ENCODE data around the gene FXYD7.

The FXYD7 gene

GRCh38 chr19:35117799-35118198 is 25.3 kb upstream of the FXYD7 start:
- DNase-seq (ENCODE audit: low read depth), result no peak
- no peak for TF ChIP-seq CTCF (conservative IDR thresholded peaks at IDR 0.05; ENCODE audit: low read length)
- no peak overlapping the region for H3K4me3 ChIP-seq (ENCODE audit: low read length)

- no peak overlapping the region for H3K4me3 ChIP-seq (ENCODE audit: low read length)
- TF ChIP-seq CTCF (conservative IDR thresholded peaks at IDR 0.05; ENCODE audit: low read length), result no peak
- DNase-seq (ENCODE audit: low read depth), result no peak
Observed at GRCh38 chr19:35118268-35119020, 24.6 kb upstream of the FXYD7 start.

- DNase-seq (ENCODE audit: low read depth), result no peak
- TF ChIP-seq CTCF (conservative IDR thresholded peaks at IDR 0.05; ENCODE audit: low read length), result no peak
- no peak overlapping the region for H3K4me3 ChIP-seq (ENCODE audit: low read length)
Observed at GRCh38 chr19:35119091-35119490, 24.0 kb upstream of the FXYD7 start.

GRCh38 chr19:35119578-35120155 is 23.4 kb upstream of the FXYD7 start:
- H3K4me3 ChIP-seq (ENCODE audit: low read length), result no peak overlapping the region
- DNase-seq (ENCODE audit: low read depth), result no peak
- no peak for TF ChIP-seq CTCF (conservative IDR thresholded peaks at IDR 0.05; ENCODE audit: low read length)

- H3K4me3 ChIP-seq (ENCODE audit: low read length), result no peak overlapping the region
- DNase-seq (ENCODE audit: low read depth), result peak; percentile 75
- no peak for TF ChIP-seq CTCF (conservative IDR thresholded peaks at IDR 0.05; ENCODE audit: low read length)
Observed at GRCh38 chr19:35120492-35120891, 22.6 kb upstream of the FXYD7 start.

GRCh38 chr19:35120898-35121297 is 22.2 kb upstream of the FXYD7 start:
- TF ChIP-seq CTCF (conservative IDR thresholded peaks at IDR 0.05; ENCODE audit: low read length), result no peak
- no peak for DNase-seq (ENCODE audit: low read depth)
- H3K4me3 ChIP-seq (ENCODE audit: low read length), result no peak overlapping the region
